ENCODE measurements around the gene DTX2.

The DTX2 gene

GRCh38 chr7:76512941-76513816, 51.7 kb downstream of the DTX2 start (continued):
- no peak for TF ChIP-seq CSRNP3 (CRISPR knock-in tag; IDR thresholded peaks at IDR 0.05)
- TF ChIP-seq ZC3H10 (CRISPR knock-in tag; IDR thresholded peaks at IDR 0.05) = no peak

- no peak for ATAC-seq
- TF ChIP-seq GLIS3 (CRISPR knock-in tag; IDR thresholded peaks at IDR 0.05) (no peak), ISL1 (CRISPR knock-in tag; IDR thresholded peaks at IDR 0.05) (no peak), CSRNP3 (CRISPR knock-in tag; IDR thresholded peaks at IDR 0.05) (no peak), ESRRG (CRISPR knock-in tag; IDR thresholded peaks at IDR 0.05) (no peak), PPARA (CRISPR knock-in tag; IDR thresholded peaks at IDR 0.05; ENCODE audit: borderline replicate concordance) (no peak), RARB (CRISPR knock-in tag; IDR thresholded peaks at IDR 0.05) (no peak), TCF4 (CRISPR knock-in tag; IDR thresholded peaks at IDR 0.05; ENCODE audit: borderline replicate concordance) (no peak), CSDC2 (CRISPR knock-in tag; IDR thresholded peaks at IDR 0.05) (no peak), SNAI2 (CRISPR knock-in tag; IDR thresholded peaks at IDR 0.05) (no peak), ZNF8 (CRISPR knock-in tag; IDR thresholded peaks at IDR 0.05) (no peak), TSHZ2 (CRISPR knock-in tag; IDR thresholded peaks at IDR 0.05) (no peak), ZNF565 (CRISPR knock-in tag; conservative IDR thresholded peaks at IDR 0.05; ENCODE audit: low read depth) (no peak)
Measured at GRCh38 chr7:76513817-76514799, 52.6 kb downstream of the DTX2 start.

- no peak for ATAC-seq
- TF ChIP-seq ZNF8 (CRISPR knock-in tag; IDR thresholded peaks at IDR 0.05) (no peak), ZC3H10 (CRISPR knock-in tag; IDR thresholded peaks at IDR 0.05) (no peak), TSHZ2 (CRISPR knock-in tag; IDR thresholded peaks at IDR 0.05) (no peak), RARB (CRISPR knock-in tag; IDR thresholded peaks at IDR 0.05) (no peak), TOX (CRISPR knock-in tag; IDR thresholded peaks at IDR 0.05; ENCODE audit: borderline replicate concordance) (no peak), CSRNP3 (CRISPR knock-in tag; IDR thresholded peaks at IDR 0.05) (no peak), ZNF70 (CRISPR knock-in tag; IDR thresholded peaks at IDR 0.05) (no peak), ZNF565 (CRISPR knock-in tag; conservative IDR thresholded peaks at IDR 0.05; ENCODE audit: low read depth) (no peak), PATZ1 (CRISPR knock-in tag; IDR thresholded peaks at IDR 0.05; ENCODE audit: borderline replicate concordance) (no peak), CREB5 (CRISPR knock-in tag; IDR thresholded peaks at IDR 0.05; ENCODE audit: low read depth) (no peak)
Measured at GRCh38 chr7:76514926-76515771, 53.6 kb downstream of the DTX2 start.
